ENCODE data around the gene SVOP. TPM values are rescaled to one million over a fixed set of nuclear protein-coding genes. Genes with fewer than 3 reads are reported as not detected.

SVOP gene
- total RNA-seq, 1 experiment from 2014 or later, result 0.47 TPM

GRCh38 chr12:109036975-109037374 lies 16.1 kb upstream of the SVOP start:
- Histone ChIP-seq H3K36me3 (ENCODE audit: control insufficient read depth in 1 of 2, insufficient read depth in 2 of 2, low read length in 2 of 2) (no peaks in the 10 kb centered on the region), H3K4me1 (ENCODE audit: control insufficient read depth in 1 of 2, insufficient read depth in 2 of 2, low read length in 2 of 2) (peaks cover 0 to 2% of the 10 kb centered on the region in 2 experiments; a peak in 1 of 4 replicates), H3K27ac (ENCODE audit: low read depth, low read length) (no peak overlapping the region), H4K20me1 (ENCODE audit: insufficient read depth) (no peaks in the 10 kb centered on the region), H2AFZ (ENCODE audit: low read depth, low read length, poor library complexity, severe bottlenecking) (no peak overlapping the region), H3K4me3 (replicated peaks in 1 of 2; ENCODE audit: low read depth in 1 of 2, low read length in 2 of 2) (no peak overlapping the region), H3K9me3 (ENCODE audit: control insufficient read depth in 1 of 2, insufficient read depth in 1 of 2, low read depth in 1 of 2, low read length in 2 of 2) (peaks cover 0 to 8% of the 10 kb centered on the region in 2 experiments; a peak in 1 of 4 replicates), H3K9me2 (ENCODE audit: insufficient read depth) (no peaks in the 10 kb centered on the region), H3K27me3 (ENCODE audit: insufficient read depth, low read length) (0 out of 2 replicates have a peak, but pooled peaks cover 4% of the 10 kb centered on the region), H3K9ac (ENCODE audit: low read length) (no peak overlapping the region), H3K4me2 (ENCODE audit: low read length) (no peak overlapping the region), H3K79me2 (ENCODE audit: insufficient read depth, low read length) (no peaks in the 10 kb centered on the region)
- ChIA-PET POLR2A (no interaction called here), CTCF (no interaction called here), RAD21 (ENCODE audit: low non-redundant PET in 1 of 2, low total read pairs in 2 of 2, uncharacterized antibody in 2 of 2, unreplicated experiment in 2 of 2) (no interaction called here)
- DNase-seq (ENCODE audit: low read depth, low spot score) (no peak), ATAC-seq (no peak)
- TF ChIP-seq MAX (IDR thresholded peaks at IDR 0.05) (no peak), POLR2A (IDR thresholded peaks at IDR 0.05; ENCODE audit: borderline replicate concordance, extremely low read depth, insufficient read depth, insufficient read length) (no peak), ZBTB33 (IDR thresholded peaks at IDR 0.05; ENCODE audit: extremely low read depth, insufficient replicate concordance, low read length) (no peak), CTCF (IDR thresholded peaks at IDR 0.05 in 2 of 3, conservative IDR thresholded peaks at IDR 0.05 in 1 of 3; ENCODE audit: borderline replicate concordance in 1 of 3, insufficient read depth in 1 of 3, low read depth in 2 of 3, low read length in 2 of 3) (no peak), SIN3A (IDR thresholded peaks at IDR 0.05; ENCODE audit: low read depth) (no peak), SP1 (IDR thresholded peaks at IDR 0.05; ENCODE audit: low read depth) (no peak), CEBPB (IDR thresholded peaks at IDR 0.05; ENCODE audit: low read depth) (no peak), YY1 (IDR thresholded peaks at IDR 0.05; ENCODE audit: extremely low read depth, insufficient replicate concordance, low read depth, low read length) (no peak), ZNF274 (IDR thresholded peaks at IDR 0.05; ENCODE audit: low read depth, low read length) (no peak)
- intact Hi-C loops (cut with micrococcal nuclease), result no loop called here
- BruUV-seq (replicated peaks), result no TSS peak

Measured in HCT116 (cell line).